ENCODE data around the gene NFATC3. TPM values are rescaled to one million over a fixed set of nuclear protein-coding genes. Genes with fewer than 3 reads are reported as not detected.
"Not testable (repeated sequence)": the region's sequence is repeated elsewhere in the genome, so short reads cannot be mapped to it uniquely, and the experiment has no call there.

The NFATC3 gene
- total RNA-seq, 1 donor, result 32.8 TPM

DNA sequence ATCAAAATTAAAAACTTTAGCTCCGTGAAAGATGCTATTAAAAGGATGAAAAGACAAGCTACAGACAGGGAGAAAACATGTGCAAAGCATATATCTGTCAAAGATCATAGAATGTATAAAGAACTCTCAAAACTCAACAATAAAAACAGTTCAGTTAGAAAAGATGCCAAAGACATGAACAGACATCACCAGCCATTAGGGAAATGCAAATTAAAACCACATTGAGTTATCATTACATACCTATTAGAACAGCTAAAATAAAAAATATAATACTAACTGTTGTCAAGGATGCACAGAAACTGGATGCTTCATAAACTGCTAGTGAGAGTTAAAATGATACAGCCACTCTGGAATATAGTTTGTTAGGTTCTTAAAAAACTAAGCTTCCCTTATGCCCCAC lies 58.8 kb downstream of the NFATC3 start:
- TF ChIP-seq, protein P1, sequence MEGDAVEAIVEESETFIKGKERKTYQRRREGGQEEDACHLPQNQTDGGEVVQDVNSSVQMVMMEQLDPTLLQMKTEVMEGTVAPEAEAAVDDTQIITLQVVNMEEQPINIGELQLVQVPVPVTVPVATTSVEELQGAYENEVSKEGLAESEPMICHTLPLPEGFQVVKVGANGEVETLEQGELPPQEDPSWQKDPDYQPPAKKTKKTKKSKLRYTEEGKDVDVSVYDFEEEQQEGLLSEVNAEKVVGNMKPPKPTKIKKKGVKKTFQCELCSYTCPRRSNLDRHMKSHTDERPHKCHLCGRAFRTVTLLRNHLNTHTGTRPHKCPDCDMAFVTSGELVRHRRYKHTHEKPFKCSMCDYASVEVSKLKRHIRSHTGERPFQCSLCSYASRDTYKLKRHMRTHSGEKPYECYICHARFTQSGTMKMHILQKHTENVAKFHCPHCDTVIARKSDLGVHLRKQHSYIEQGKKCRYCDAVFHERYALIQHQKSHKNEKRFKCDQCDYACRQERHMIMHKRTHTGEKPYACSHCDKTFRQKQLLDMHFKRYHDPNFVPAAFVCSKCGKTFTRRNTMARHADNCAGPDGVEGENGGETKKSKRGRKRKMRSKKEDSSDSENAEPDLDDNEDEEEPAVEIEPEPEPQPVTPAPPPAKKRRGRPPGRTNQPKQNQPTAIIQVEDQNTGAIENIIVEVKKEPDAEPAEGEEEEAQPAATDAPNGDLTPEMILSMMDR (IDR thresholded peaks at IDR 0.05; ENCODE audit: insufficient read depth, low read depth, low read length), result no peak
- no peak overlapping the region for H3K4me3 ChIP-seq (ENCODE audit: low read depth, low read length)
- DNase-seq (ENCODE audit: low read depth), result no peak

DNA sequence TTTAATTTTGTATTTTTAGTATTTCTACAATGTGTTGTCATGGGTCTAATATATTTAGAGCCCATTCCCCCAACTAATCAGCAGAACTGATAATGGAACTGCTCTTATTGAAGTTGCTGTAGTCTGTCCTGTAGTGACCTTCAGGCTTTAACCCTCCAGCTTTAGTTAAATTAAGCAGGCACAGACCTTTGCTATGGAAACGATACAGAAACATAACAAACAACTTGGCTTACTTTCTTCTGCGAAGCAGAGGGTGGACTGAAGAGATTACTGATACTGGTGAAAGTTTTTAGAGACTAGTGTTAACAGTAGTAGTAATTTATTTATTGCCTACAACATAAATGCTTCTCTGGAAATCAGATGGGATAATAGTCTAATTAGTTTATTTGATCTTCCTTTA lies 61.4 kb downstream of the NFATC3 start:
- H3K4me3 ChIP-seq (ENCODE audit: low read depth, low read length), result no peak overlapping the region
- TF ChIP-seq, protein P1 (IDR thresholded peaks at IDR 0.05; ENCODE audit: insufficient read depth, low read depth, low read length), result no peak
- peak; percentile 85 for DNase-seq (ENCODE audit: low read depth)

DNA sequence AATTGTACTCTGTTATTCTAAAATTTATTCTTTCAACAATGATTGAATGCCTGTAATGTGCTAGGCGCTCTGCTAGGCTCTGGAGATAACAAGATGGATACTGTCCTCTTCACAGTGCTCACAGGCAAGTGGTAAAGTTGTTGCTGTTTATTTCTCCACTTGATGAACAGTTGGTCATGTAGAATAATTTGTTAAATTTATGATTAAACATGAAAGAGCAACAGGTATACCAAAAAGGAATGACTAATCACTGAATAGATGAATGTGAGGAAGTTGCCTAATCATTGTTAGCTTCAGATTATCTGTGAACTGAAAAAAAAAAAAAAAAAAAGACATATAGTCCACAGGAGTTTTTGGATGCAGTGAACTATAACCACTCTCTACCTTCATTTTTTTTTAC lies 62.3 kb downstream of the NFATC3 start:
- H3K4me3 ChIP-seq (ENCODE audit: low read depth, low read length), result no peak overlapping the region
- DNase-seq (ENCODE audit: low read depth), result no peak
- TF ChIP-seq, protein P1 (IDR thresholded peaks at IDR 0.05; ENCODE audit: insufficient read depth, low read depth, low read length), result no peak

DNA sequence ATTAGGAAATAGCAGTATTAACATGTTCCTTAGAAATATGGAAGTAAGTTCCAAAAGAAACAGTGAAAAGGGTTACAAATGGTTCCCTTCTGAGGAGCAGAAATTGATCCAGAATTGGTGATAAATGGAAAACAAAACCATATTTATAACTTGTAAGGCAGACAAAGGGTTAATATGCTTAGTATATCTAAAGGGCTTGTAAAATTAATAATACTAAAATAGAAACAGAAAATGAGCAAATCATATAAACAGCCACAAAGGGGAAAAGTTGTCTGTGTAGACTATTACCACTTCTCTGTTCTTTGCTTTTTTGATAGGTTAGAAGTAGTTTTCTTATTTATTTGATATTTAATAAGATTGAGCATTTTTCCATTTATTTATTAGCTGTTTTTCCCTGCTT lies 64.4 kb downstream of the NFATC3 start:
- no peak overlapping the region for H3K4me3 ChIP-seq (ENCODE audit: low read depth, low read length)
- no peak for DNase-seq (ENCODE audit: low read depth)
- TF ChIP-seq, protein P1 (IDR thresholded peaks at IDR 0.05; ENCODE audit: insufficient read depth, low read depth, low read length), result no peak

DNA sequence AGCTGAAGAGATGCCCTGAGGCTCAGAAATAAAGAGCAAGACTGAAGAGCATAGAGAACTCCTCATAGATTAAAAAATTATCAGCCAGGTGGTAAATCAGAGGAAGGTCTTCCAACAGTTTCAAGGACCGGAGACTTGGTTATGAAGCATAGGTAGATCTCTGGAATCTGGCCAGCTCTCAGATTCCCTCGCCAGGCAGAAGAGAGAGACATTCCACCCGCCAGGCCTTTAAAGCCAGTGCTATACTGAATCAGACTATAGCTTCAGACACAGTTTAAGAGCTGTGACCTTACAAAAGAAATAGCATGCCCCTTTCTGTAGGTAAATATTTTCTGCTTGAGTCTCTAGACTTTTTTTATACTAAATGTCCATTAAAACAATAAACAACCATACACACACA lies 70.3 kb downstream of the NFATC3 start:
- TF ChIP-seq, protein P1 (IDR thresholded peaks at IDR 0.05; ENCODE audit: insufficient read depth, low read depth, low read length), result no peak
- DNase-seq (ENCODE audit: low read depth), result no peak
- H3K4me3 ChIP-seq (ENCODE audit: low read depth, low read length), result no peak overlapping the region

DNA sequence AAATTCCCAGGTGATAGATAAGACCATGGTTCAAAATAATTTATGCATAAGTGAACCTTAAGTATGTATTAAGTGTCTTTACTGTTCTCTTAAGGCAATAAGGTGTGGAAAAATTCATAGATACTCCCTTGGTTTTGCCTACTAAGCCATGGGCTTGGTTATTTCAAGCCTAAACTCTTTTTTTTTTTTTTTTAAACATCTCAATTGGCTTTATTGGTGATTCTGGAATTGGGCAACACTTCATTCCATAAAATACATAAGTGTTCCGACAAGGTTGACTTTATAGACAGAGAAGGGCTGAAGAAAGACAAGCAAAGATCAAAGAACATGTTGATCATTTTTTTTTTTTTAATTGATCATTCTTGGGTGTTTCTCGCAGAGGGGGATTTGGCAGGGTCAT lies 77.2 kb downstream of the NFATC3 start:
- TF ChIP-seq, protein P1 (IDR thresholded peaks at IDR 0.05; ENCODE audit: insufficient read depth, low read depth, low read length), result no peak
- no peak overlapping the region for H3K4me3 ChIP-seq (ENCODE audit: low read depth, low read length)
- no peak for DNase-seq (ENCODE audit: low read depth)

DNA sequence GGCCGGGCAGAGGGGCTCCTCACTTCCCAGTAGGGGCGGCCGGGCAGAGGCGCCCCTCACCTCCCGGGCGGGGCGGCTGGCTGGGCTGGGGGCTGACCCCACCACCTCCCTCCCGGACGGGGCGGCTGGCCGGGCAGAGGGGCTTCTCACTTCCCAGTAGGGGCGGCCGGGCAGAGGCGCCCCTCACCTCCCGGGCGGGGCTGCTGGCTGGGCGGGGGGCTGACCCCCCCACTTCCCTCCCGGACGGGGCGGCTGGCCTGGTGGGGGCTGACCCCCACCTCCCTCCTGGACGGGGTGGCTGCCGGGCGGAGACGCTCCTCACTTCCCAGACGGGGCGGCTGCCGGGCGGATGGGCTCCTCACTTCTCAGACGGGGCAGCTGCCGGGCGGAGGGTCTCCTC lies 78.1 kb downstream of the NFATC3 start:
- H3K4me3 ChIP-seq (ENCODE audit: low read depth, low read length); DNase-seq (ENCODE audit: low read depth): not testable (repeated sequence)
